AG08395 (cell line): ENCODE measurements around the gene ROR1.

Source experiments
- DNase-seq: peaks from one replicate; pipeline ENCODE4 v3.0.0; 2012; ENCODE audit warnings: mixed read lengths, low spot score

The ROR1 gene

DNA sequence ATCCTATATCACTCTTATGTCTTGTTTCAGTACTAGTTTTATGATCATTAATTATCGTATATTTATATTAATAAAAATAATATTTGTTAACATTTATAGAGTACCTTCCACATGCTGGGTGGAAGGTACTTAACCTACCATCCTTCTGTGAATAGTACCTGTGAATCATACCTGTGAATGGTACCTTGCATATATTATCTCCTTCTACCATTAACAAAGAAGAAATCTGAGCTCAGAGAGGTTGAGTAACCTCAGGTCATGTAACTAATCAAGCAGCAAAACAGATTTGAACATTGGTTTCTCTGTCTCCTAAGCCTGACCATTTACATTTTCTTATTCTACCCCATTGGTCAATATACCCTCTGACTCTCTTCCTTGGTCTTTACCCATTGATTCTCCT is 255.2 kb downstream of the ROR1 start:
- no peak for DNase-seq

DNA sequence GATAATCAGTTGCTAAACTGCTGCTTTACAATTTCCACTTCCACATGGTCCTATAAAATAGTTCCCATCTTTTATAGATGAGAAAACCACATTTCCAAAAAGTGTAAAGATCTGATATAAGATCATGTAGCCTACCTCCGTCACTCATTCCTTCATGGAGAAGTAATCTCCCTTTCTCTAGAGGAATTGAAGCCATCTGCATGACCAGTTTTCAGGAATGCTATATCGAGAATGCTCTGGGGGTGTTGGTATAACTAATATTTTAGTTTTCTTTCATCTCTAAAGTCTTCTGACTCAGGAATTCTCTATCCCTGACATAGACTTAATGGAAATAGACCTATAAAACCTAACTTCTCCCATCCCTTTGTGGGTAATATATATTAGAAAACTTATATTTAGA is 256.6 kb downstream of the ROR1 start:
- DNase-seq = no peak

DNA sequence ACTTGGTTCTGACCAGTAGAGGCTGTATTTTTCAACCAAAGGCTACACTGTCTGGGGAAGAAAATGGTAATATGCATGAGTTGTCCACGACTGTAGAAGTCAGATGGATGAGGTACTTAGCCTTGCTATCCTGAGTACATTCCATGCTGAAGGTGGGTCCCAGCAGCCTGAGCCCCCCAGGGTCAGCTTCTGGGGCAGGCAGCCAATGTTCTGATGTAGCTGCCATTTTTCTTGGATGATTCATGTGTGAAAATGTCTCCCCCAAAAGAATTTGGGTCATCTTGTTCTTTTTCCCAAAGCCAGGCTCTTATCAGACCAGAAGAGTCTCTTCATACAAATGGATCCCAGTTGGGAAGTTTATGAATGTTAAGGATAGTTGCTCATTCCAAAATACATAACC is 257.4 kb downstream of the ROR1 start:
- DNase-seq = no peak

DNA sequence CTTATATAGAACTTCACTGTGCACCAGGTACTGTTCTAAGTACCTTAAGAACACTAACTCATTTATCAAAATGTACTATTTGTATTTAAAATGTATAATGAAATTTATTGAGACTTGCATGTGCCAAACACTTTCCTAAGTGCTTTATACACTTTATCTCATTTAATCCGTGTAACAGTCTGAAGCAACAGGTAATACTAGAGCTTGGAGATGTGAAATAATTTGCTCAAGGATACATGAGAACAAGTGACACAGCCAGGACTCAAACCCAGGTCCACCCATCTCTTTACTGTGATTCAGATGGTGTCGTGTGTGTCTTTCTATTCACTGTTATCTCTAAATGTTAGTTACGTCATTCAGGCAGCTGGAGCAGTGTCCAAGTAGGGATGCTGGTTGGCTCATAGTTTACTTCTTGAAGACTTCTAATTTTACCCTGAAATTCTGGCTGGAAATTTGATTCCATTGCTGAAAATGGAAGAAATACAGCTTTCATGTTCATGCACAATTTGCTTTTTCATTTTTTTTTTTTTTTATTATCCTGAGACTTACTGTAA is 259.9 kb downstream of the ROR1 start:
- DNase-seq = no peak

DNA sequence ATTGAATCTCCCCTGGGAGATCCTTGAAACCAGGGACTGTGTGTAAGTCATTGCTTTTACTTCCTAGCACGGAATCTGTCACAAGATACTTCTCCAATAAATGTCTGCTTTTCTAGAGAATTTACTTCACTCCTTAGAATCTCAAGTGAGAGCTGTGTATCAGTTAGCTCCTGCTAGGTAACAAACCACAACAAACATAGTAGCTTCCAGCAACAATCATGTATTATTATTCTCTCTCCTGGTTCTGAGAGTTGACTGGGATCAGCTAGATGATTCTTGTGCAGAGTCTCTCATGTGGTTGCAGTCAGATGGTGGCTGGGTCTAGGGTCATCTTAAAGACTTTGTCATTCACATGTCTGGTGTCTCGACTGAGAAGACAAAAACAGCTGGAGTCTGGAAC is 262.7 kb downstream of the ROR1 start:
- DNase-seq = no peak

GRCh38 chr1:64038119-64038518 is 264.3 kb downstream of the ROR1 start:
- no peak for DNase-seq

DNA sequence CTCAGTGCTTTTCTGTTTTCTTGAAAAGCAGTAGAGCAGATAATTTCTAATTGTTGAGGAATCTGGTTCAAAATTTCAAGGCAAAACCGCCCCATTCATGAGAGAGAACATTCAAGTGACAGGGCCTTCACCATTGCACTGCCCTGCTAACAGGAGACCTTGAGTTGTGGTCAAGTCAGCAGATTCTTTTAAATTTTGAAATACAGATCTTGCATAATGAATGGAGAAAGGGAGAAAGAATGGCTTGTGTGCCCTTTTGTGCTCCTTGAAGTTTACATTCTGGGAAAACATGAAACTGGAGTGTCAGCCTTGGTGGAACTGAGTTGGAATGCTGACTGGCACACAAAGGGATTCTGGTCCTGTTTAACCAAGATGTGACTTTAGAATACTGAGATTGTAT is 265.1 kb downstream of the ROR1 start:
- DNase-seq = no peak

- peak; percentile 93 for DNase-seq
Observed at GRCh38 chr1:64039390-64039926, 265.6 kb downstream of the ROR1 start.

DNA sequence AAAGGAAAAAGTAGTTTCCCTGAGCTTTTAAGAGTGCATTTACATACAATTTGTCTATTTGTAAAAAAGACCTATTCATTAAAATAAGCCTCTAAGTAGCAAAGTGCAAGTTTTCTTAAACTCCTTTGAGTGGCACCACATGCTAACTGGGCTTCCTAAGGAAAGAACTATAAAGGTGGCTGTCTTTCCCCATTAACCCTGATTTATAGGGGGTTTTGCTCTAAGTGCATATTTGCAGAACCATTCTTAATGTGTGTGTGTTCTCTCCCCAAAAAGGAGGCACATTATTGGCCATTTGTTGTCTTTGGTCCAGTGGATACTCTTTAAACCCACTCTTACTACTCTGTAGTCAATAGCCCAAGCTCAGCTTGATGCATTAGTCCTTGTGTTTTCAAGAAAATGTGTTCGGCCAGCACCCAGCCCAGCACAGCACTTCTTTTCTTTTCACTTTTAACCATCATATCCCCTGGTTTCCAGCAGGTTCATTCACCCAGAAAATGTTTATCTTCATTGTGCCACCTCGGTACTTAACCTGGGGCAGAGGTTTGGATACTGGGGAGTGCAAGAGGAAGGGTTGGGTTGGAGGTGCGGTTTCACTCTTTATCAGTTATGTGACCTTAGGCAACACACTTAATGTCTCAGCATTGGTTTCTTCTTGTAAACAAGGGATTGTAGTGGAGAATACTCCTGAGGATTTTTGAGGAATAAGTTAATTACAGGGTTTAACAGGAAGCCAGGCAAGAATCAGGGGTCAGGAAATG is 267.7 kb downstream of the ROR1 start:
- DNase-seq = no peak

- peak; percentile 69 for DNase-seq
Observed at GRCh38 chr1:64042331-64043100, 268.7 kb downstream of the ROR1 start.

DNA sequence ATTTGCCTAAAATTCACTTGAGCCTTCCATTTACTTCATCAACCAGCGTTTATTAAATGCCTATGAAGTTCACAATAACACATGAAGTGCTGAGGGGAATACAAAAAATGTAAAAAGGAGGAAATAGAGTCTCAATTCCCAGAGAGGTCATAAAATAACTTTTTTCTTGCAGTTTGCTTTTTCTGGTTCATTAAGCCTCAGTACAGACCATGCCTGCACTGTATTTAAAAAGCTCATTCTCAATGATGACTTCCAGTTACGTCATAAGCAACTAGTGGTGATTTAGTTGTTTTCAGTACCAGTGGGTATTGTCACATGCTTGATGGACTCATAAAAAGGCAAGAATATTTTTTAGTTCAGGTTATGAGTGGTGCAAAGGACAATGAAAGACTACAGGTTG is 269.5 kb downstream of the ROR1 start:
- no peak for DNase-seq

- DNase-seq = peak; percentile 80
Observed at GRCh38 chr1:64043976-64044375, 270.2 kb downstream of the ROR1 start.

GRCh38 chr1:64046243-64046642 is 272.4 kb downstream of the ROR1 start:
- DNase-seq = no peak

- no peak for DNase-seq
Observed at GRCh38 chr1:64046891-64047290, 273.1 kb downstream of the ROR1 start.

DNA sequence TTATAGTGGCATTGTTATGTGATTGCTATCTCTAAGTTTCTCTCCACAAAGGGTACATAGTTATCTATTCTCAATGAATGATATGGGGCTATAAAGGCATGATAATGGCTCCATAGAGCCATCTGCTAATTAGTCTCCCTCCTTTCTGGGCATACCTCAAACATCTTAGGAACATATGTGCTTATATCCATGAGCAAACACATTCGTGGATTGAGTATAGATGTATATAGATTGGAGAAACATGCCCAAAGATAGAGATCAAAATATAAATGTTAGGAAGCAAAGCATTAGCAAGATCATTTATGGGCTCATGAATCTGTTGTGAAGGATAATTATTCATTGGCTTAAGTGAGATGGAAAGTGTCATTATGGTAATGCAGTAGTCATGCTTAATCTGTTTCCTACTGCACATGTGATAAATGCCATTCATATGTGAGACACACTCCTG is 273.8 kb downstream of the ROR1 start:
- DNase-seq = no peak

DNA sequence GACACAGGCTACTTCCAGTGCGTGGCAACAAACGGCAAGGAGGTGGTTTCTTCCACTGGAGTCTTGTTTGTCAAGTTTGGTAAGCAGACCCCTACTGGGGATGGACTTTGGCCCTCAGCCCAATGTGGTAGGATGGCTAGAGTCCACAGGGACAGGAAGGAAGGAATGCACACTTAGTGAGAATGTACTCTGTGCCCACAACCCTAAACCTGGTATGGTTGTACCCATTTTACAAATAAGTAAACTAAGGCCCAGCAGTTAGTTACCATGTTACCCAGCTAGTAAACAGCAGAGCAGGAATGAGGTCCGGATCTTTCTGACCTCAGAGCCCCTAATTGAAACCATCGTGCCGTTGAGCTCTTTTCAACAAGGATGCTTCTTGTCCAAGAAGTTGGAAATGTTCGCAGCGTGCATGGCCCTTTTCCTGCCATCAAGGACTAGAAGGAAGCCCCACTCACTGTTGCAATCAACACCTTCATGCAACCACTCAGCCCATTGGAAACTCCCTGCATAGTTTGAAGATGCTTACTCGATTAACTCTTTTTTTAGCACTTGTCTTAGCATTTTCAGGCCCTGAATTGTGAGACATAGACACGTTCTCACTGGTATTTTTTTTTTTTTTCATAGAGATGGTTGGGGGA is 276.2 kb downstream of the ROR1 start:
- no peak for DNase-seq

DNA sequence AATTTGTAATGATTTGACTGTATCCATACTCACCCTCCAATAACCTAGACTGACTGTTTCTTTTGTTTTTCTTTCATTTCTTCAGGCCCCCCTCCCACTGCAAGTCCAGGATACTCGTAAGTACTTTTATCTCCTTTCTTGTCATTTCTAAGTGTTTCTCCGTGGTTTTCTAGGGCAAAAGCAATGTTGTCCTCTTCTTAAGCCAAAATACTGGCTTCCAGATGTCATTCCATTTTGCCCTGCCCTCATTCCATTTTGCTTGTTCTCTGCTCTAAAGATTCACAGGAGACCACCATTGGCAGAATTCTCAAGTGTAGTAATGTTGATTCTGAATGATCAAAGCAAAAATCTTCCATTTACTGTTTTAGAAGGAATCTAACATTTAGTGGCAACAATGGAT is 276.8 kb downstream of the ROR1 start:
- DNase-seq = no peak

DNA sequence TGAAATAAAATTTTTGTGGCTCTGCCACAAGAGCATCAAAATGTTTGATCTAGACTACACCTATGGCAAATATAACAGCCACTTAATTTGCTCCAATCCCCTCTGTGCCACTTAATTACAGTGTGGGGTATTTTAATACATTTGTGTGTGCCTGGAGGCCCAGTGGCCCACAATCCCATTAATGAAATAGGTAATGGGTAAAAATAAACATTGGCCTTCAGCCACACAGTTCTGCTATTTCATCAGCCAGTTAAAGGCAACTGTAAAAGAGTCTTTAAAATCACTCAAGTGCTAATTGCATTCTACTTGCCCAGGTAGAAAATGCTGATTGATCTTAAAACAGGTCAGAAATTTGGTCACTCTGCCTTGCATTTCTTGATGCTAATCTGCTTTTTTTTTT is 278.0 kb downstream of the ROR1 start:
- DNase-seq = no peak

- no peak for DNase-seq
Observed at GRCh38 chr1:64052777-64053176, 279.0 kb downstream of the ROR1 start.

- no peak for DNase-seq
Observed at GRCh38 chr1:64055310-64055709, 281.5 kb downstream of the ROR1 start.

DNA sequence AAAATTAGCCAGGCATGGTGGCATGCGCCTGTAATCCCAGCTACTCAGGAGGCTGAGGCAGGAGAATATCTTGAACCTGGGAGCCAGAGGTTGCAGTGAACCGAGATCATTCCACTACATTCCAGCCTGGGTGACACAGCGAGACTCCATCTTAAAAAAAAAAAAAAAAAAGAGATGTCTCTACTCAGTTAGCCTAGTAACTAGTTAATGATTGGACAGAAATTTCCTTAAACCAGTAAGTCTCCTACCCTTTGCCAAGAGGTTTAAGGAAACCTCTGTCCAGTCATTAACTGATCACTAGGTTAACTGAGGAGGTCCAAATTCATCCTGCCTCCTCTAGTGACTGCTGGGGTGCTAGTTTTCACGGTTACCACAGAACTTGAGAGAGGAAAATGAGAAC is 285.7 kb downstream of the ROR1 start:
- DNase-seq = no peak

DNA sequence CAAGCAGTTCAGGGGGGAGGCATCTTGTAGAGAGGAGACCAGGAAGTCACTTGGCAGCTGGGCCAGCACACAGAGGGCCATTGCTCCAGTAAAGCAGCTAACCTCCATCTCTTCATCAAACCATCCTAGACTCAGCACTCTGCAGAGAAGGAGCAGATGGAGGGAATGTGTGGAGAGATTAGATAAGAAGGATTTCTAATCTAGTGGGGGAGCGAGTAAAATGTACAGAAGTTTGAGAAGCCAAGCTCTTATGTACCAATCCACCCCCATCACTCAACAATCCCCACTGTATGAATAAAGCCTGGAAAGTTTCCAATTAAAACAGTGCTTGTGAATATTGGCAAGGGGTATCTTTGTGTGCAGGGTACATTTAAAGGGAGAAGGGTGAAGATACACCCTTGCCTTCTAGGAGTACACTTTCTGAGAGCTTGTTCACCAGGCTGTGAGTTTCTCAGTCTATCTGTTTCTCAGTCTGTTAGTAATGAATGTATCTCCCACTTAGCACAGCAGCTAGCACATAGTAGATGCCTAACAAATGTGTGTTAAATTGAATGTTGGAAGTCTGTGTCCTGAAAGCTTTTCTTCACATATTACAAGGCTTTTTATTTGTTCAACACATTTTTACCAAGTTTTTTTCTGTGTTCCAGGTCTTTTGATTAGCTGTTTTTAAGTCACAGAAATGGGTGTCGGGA is 286.9 kb downstream of the ROR1 start:
- DNase-seq = no peak
